GM23248 (cell line): Measurements from ENCODE around the gene IRF5. TPM values are rescaled to one million over a fixed set of nuclear protein-coding genes. Genes with fewer than 3 reads are reported as not detected.
"Not testable (repeated sequence)": the region's sequence is repeated elsewhere in the genome, so short reads cannot be mapped to it uniquely, and the experiment has no call there.

Experiments
- DNase-seq: peaks from one replicate; pipeline ENCODE4 v3.0.0-alpha.2; 2015
- H2AFZ ChIP-seq: fragments of 200-600 bp; sonication (generic); 2 replicates; pipeline ENCODE4 v1.6.1; 2016; ENCODE audit warnings: antibody characterized with exemption
- H3F3A ChIP-seq: fragments of 200-600 bp; sonication (generic); 2 replicates; pipeline ENCODE4 v1.6.1; 2016; ENCODE audit warnings: mild to moderate bottlenecking, antibody characterized with exemption, mixed run types; ENCODE audit not compliant: insufficient read depth
- H3K27ac ChIP-seq: fragments of 200-600 bp; sonication (generic); 2 replicates; pipeline ENCODE4 v1.5.1; 2016; ENCODE audit warnings: mild to moderate bottlenecking
- H3K27me3 ChIP-seq: fragments of 200-600 bp; sonication (generic); replicated peaks from 2 replicates; pipeline ENCODE4 v1.6.1; 2016; ENCODE audit warnings: mild to moderate bottlenecking; ENCODE audit not compliant: insufficient read depth
- H3K36me3 ChIP-seq: fragments of 200-600 bp; sonication (generic); 2 replicates; pipeline ENCODE4 v1.6.1; 2016; ENCODE audit warnings: low read depth, mild to moderate bottlenecking
- H3K4me1 ChIP-seq: fragments of 200-600 bp; sonication (generic); 2 replicates; pipeline ENCODE4 v1.6.1; 2016; ENCODE audit warnings: mild to moderate bottlenecking; ENCODE audit not compliant: insufficient read depth
- H3K4me2 ChIP-seq: fragments of 200-600 bp; sonication (generic); one replicate; pipeline ENCODE4 v1.6.1; 2016; ENCODE audit warnings: mild to moderate bottlenecking; ENCODE audit not compliant: unreplicated experiment
- H3K4me3 ChIP-seq: fragments of 200-600 bp; sonication (generic); 2 replicates; pipeline ENCODE4 v1.5.1; 2016; ENCODE audit warnings: mild to moderate bottlenecking
- H3K79me2 ChIP-seq: fragments of 200-600 bp; sonication (generic); 2 replicates; pipeline ENCODE4 v1.6.1; 2016; ENCODE audit warnings: mild to moderate bottlenecking; ENCODE audit not compliant: insufficient read depth
- H3K9ac ChIP-seq: fragments of 200-600 bp; sonication (generic); 2 replicates; pipeline ENCODE4 v1.6.1; 2016; ENCODE audit warnings: mild to moderate bottlenecking
- H3K9me2 ChIP-seq: fragments of 200-600 bp; sonication (generic); 2 replicates; pipeline ENCODE4 v1.6.1; 2016; ENCODE audit warnings: mixed run types, mild to moderate bottlenecking, moderate library complexity; ENCODE audit not compliant: insufficient read depth
- H3K9me3 ChIP-seq: fragments of 200-600 bp; sonication (generic); one replicate; pipeline ENCODE4 v1.6.1; 2017; ENCODE audit warnings: low read depth
- H4K20me1 ChIP-seq: fragments of 200-600 bp; sonication (generic); 2 replicates; pipeline ENCODE4 v1.6.0; 2016; ENCODE audit not compliant: insufficient read depth
- EZH2 ChIP-seq: fragments of 200-600 bp; sonication (generic); IDR thresholded peaks from 2 replicates; pipeline ENCODE4 v1.6.1; 2018; ENCODE audit warnings: antibody characterized with exemption, mild to moderate bottlenecking; ENCODE audit not compliant: insufficient read depth, poor library complexity, severe bottlenecking
- EZH2phosphoT487 ChIP-seq: fragments of 200-600 bp; sonication (generic); IDR thresholded peaks from 2 replicates; pipeline ENCODE4 v1.6.1; 2018; ENCODE audit warnings: antibody characterized with exemption, moderate library complexity, mild to moderate bottlenecking, low read depth; ENCODE audit not compliant: insufficient read depth
- WGBS, 2 experiments: methylation state at CpG; one replicate each; pipeline ENCODE4 v1.1.6; 2015 to 2017; ENCODE audit warnings: low lambda C conversion rate in 2 of 2, low coverage in 1 of 2; ENCODE audit errors: missing lambda C conversion rate in 2 of 2; 5-methylcytosine and 5-hydroxymethylcytosine counted together
- in situ Hi-C: fragments of 300-500 bp; cut with MboI; formaldehyde crosslinking; loops from 2 replicates; pipeline ENCODE4 v1.15.0; 2020
- polyA plus RNA-seq: library from polyadenylated mRNA; unstranded; fragments of >200 nt; fragmentation: Nextera tagmentation; extraction: Ambion mirVana; gene quantifications from 2 replicates; pipeline ENCODE4 v1.2.1, GENCODE V29; 2016
- total RNA-seq: library from RNA; depleted of rRNA; stranded (reverse); fragments of >200 nt; shearing (Covaris generic); gene quantifications from 2 replicates; pipeline ENCODE4 v1.2.3, GENCODE V29; 2014

Gene IRF5
- total and polyA plus RNA-seq, 2 experiments from 2014 or later = under 0.01 to 0.16 TPM

DNA sequence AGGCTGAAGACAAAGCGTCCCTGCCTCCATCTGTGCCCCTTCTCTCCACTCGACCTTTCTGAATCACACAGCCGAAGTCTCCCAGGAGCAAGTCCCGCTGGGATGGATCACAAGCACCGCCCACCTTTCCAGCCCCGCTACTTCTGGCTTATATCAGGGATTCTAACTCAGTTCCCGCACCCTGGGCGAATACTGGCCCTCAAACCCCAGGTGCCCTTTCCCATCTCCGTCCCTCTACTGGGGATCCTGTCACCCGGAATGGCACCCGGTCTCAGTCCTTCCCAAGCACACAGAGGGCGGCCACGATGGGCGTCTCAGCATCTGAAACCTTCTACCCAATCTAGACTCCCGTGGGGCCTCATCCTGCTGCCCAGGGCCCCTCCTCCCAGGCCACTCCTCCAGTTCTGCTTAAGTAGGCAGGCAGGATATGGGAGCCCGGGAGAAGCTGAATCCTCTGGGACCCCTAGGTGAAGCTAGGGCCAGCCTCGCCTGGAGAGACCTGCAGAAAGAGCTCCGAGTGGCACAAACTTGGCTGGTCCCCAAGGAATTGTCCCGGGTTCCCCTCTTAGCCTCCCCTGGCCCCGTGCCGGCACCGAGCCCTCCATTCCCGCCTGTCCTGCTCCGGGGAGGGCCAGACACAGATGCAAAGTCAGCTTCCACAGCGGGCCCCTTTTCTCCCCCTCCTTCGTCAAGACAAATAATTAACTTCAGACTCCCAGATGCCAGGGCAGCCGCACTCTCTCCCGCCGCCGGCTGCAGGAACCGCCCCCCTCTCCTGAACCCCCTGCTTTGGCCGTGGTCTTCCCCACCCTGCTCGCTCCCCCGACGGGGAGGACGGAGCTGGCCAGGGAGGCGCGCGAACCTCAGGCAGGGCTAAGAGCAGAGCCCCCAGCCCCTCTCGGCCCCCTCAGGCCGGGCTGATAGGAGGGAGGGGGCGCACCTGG lies 27.8 kb upstream of the IRF5 start:
- Histone ChIP-seq H3K27me3 (peaks cover 43% of the 10 kb centered on the region), H4K20me1 (no peaks in the 10 kb centered on the region)

GRCh38 chr7:128910569-128910945 lies 27.2 kb upstream of the IRF5 start, which contains the start of gene KCP:
Gene KCP (minus strand): TSS chr7:128910709. CDS start chr7:128910676, 33 bp downstream.
- Histone ChIP-seq H2AFZ (peak within 1 kb of the TSS; percentile 57), H3K4me1 (no peaks in the 10 kb centered on the region), H3K9me3 (no peaks in the 10 kb centered on the region), H3K79me2 (no peaks in the 10 kb centered on the region), H3K4me2 (peak within 1 kb of the TSS; percentile 54), H3K27ac (no peak within 1 kb of the TSS), H3K9me2 (no peaks in the 10 kb centered on the region), H3F3A (no peaks in the 10 kb centered on the region), H3K4me3 (peak within 1 kb of the TSS; percentile 43; the same call in 1 of the 2 replicates), H3K27me3 (peaks cover 43% of the 10 kb centered on the region), H4K20me1 (no peaks in the 10 kb centered on the region), H3K36me3 (no peaks in the 10 kb centered on the region), H3K9ac (no peak within 1 kb of the TSS)
- TF ChIP-seq EZH2 (no peak), EZH2phosphoT487 (no peak)
- 33 to 53% methylated on average over 11 to 24 of the region's 34 CpGs for WGBS, 2 experiments
- DNase-seq = no peak
- in situ Hi-C loops = no loop called here

More for the DNA sequence above, 27.8 kb upstream of the IRF5 start:
- H3K9ac ChIP-seq = no peak overlapping the region
- peak; percentile 49 for DNase-seq
- WGBS, 2 experiments = 7 to 8% methylated on average over 35 to 40 of the region's 42 CpGs
- H3K9me2 ChIP-seq = no peaks in the 10 kb centered on the region
- H3K27ac ChIP-seq = no peak overlapping the region
- no peaks in the 10 kb centered on the region for H3K4me1 ChIP-seq
- H2AFZ ChIP-seq = peak overlapping the region; percentile 57
- no peaks in the 10 kb centered on the region for H3F3A ChIP-seq
- H3K36me3 ChIP-seq = no peaks in the 10 kb centered on the region
- in situ Hi-C loops = loop anchor here (10.0 kb wide), 1 partner anchor 185 kb away; no protein-coding TSS in a partner anchor
- no peaks in the 10 kb centered on the region for H3K79me2 ChIP-seq
- peak overlapping the region; percentile 54 for H3K4me2 ChIP-seq
- TF ChIP-seq EZH2phosphoT487 (no peak), EZH2 (peak; percentile 86)
- H3K9me3 ChIP-seq = no peaks in the 10 kb centered on the region
- peak overlapping the region; percentile 43; the same call in 1 of the 2 replicates for H3K4me3 ChIP-seq

DNA sequence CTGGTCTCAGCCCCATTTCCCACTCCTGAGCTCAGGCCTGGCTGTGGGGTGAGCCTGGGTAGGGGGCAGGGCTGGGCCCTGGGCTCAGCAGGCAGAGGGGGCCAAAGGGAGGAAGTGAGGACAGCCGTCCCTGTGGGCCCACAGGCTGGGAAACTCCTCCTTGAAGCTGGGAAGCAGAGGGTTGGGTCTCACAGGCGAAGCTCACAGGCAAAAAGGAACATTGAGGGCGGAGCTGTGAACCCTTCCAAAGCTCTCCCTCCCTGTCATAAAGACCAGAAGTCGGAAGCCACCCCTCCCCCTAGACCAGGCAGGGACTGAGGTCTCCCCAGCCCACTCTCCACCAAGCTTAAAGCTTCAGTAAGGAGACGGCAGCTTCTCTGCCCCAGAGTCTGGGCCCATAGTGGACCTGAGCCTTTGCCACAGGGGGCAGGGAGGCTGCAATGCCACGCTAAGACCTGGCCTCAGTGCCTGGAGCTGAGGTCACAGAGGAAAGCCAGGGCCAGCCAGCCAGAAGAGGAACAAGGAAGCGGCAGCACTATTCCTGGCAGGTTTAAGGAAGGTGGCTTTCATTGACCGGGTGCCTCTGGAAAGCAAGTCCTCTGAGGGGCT lies 26.2 kb upstream of the IRF5 start:
- H3K79me2 ChIP-seq = no peaks in the 10 kb centered on the region
- no peak overlapping the region for H3K4me3 ChIP-seq
- DNase-seq = no peak
- in situ Hi-C loops = no loop called here
- H4K20me1 ChIP-seq = no peaks in the 10 kb centered on the region
- H2AFZ ChIP-seq = no peak overlapping the region
- H3K4me2 ChIP-seq = no peak overlapping the region
- H3K9me2 ChIP-seq = no peaks in the 10 kb centered on the region
- 61 to 62% methylated on average over 7 to 8 of the region's 8 CpGs for WGBS, 2 experiments
- no peaks in the 10 kb centered on the region for H3K4me1 ChIP-seq
- H3K9ac ChIP-seq = no peak overlapping the region
- H3K27ac ChIP-seq = no peak overlapping the region
- no peaks in the 10 kb centered on the region for H3K36me3 ChIP-seq
- no peaks in the 10 kb centered on the region for H3F3A ChIP-seq
- TF ChIP-seq EZH2phosphoT487 (no peak), EZH2 (no peak)
- H3K27me3 ChIP-seq = peaks cover 48% of the 10 kb centered on the region
- no peaks in the 10 kb centered on the region for H3K9me3 ChIP-seq

GRCh38 chr7:128912281-128912680 lies 25.4 kb upstream of the IRF5 start:
- Histone ChIP-seq H3K4me2 (no peak overlapping the region), H3K4me3 (no peak overlapping the region), H3K4me1 (no peaks in the 10 kb centered on the region), H3K9me2 (no peaks in the 10 kb centered on the region), H3F3A (no peaks in the 10 kb centered on the region), H2AFZ (no peak overlapping the region), H3K36me3 (no peaks in the 10 kb centered on the region), H3K79me2 (no peaks in the 10 kb centered on the region), H3K9me3 (no peaks in the 10 kb centered on the region), H3K9ac (no peak overlapping the region), H3K27me3 (peaks cover 56% of the 10 kb centered on the region), H4K20me1 (no peaks in the 10 kb centered on the region), H3K27ac (no peak overlapping the region)
- 84 to 90% methylated on average over 3 of the region's 3 CpGs for WGBS, 2 experiments
- in situ Hi-C loops = no loop called here
- DNase-seq = no peak
- TF ChIP-seq EZH2 (no peak), EZH2phosphoT487 (no peak)

DNA sequence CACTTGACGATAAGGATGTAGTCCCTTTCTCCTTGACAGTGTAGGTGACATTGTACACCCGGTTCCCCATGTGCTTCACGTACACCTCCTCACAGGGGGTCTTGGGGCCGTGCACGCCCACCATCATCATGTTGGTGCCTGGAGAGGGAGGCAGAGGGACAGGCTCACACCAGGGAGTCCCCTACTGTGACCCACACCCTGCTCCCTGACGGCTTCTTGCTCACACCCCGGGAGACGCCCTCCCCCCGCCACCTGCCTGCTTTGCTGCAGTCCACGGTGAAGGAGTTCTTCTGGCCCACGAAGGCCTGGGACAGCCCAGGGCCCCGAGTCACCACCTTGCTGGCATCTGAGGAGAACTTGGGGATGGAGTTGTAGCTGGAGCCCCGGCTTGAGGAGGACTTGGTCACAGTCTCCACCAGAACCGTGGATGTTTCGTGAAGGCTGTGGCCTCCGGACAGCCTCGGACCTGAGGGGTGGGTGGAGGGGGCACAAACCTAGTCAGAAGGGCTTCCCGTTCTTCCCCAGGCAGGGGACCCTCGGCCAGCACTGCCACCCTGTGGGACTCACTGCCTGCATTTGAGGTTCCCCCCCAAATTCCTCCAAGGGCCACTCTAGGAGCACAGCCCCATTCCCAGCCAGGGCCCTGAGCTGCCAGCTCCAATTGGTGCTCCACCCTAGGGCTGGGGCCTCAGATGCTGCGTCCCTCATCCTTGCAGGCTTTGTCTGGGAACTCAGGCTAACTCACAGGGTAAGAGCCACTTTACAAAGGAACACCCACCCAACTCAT lies 24.8 kb upstream of the IRF5 start:
- H3K9me3 ChIP-seq, in situ Hi-C loops, H3K79me2 ChIP-seq, H3K4me2 ChIP-seq, H3K4me1 ChIP-seq, H3K9ac ChIP-seq, H3K36me3 ChIP-seq, DNase-seq, H4K20me1 ChIP-seq, H3K9me2 ChIP-seq, H2AFZ ChIP-seq, H3K27ac ChIP-seq, H3K4me3 ChIP-seq, H3F3A ChIP-seq: not testable (repeated sequence)
- H3K27me3 ChIP-seq = peaks cover 53% of the 10 kb centered on the region
- 65 to 93% methylated on average over 3 to 10 of the region's 20 CpGs for WGBS, 2 experiments
